NOMO-1 treated with dmso at 0.1 percent for 144 hours (cell line): Measurements from ENCODE around the gene NWD2.
"Not testable (repeated sequence)": the region's sequence is repeated elsewhere in the genome, so short reads cannot be mapped to it uniquely, and the experiment has no call there.

ENCODE experiments used
- DNase-seq: peaks from one replicate; lab custom pipeline; 2025; ENCODE audit not compliant: unreplicated experiment; lab: John Stamatoyannopoulos, UW

NWD2 gene

GRCh38 chr4:37392521-37393255 lies 148.1 kb downstream of the NWD2 start:
- DNase-seq, result no peak

- no peak for DNase-seq
Measured at GRCh38 chr4:37393321-37393720, 148.8 kb downstream of the NWD2 start.

GRCh38 chr4:37393889-37394288 lies 149.3 kb downstream of the NWD2 start:
- no peak for DNase-seq

GRCh38 chr4:37397505-37397904 lies 153.0 kb downstream of the NWD2 start:
- DNase-seq, result no peak

GRCh38 chr4:37400241-37400881 lies 155.8 kb downstream of the NWD2 start:
- no peak for DNase-seq

- DNase-seq, result not testable (repeated sequence)
Measured at GRCh38 chr4:37407938-37408826, 163.6 kb downstream of the NWD2 start.

GRCh38 chr4:37413612-37414011 lies 169.1 kb downstream of the NWD2 start:
- DNase-seq, result not testable (repeated sequence)

- no peak for DNase-seq
Measured at GRCh38 chr4:37415845-37416369, 171.4 kb downstream of the NWD2 start.

GRCh38 chr4:37421614-37422013 lies 177.1 kb downstream of the NWD2 start:
- no peak for DNase-seq

- DNase-seq, result no peak
Measured at GRCh38 chr4:37422102-37422501, 177.6 kb downstream of the NWD2 start.

- DNase-seq, result no peak
Measured at GRCh38 chr4:37422638-37423037, 178.1 kb downstream of the NWD2 start.

- no peak for DNase-seq
Measured at GRCh38 chr4:37423310-37423709, 178.8 kb downstream of the NWD2 start.

- DNase-seq, result no peak
Measured at GRCh38 chr4:37424753-37425152, 180.2 kb downstream of the NWD2 start.

- DNase-seq, result no peak
Measured at GRCh38 chr4:37425857-37426256, 181.3 kb downstream of the NWD2 start.

- no peak for DNase-seq
Measured at GRCh38 chr4:37427193-37427592, 182.7 kb downstream of the NWD2 start.

- no peak for DNase-seq
Measured at GRCh38 chr4:37429906-37430305, 185.4 kb downstream of the NWD2 start.

GRCh38 chr4:37430718-37431416 lies 186.3 kb downstream of the NWD2 start:
- no peak for DNase-seq

GRCh38 chr4:37431417-37431743 lies 186.8 kb downstream of the NWD2 start:
- no peak for DNase-seq

- DNase-seq, result no peak
Measured at GRCh38 chr4:37434469-37434868, 189.9 kb downstream of the NWD2 start.

GRCh38 chr4:37436546-37436945 lies 192.0 kb downstream of the NWD2 start:
- DNase-seq, result no peak

- no peak for DNase-seq
Measured at GRCh38 chr4:37437163-37437562, 192.6 kb downstream of the NWD2 start.
